Measurements from ENCODE around the gene TMEM187.

Gene TMEM187

DNA sequence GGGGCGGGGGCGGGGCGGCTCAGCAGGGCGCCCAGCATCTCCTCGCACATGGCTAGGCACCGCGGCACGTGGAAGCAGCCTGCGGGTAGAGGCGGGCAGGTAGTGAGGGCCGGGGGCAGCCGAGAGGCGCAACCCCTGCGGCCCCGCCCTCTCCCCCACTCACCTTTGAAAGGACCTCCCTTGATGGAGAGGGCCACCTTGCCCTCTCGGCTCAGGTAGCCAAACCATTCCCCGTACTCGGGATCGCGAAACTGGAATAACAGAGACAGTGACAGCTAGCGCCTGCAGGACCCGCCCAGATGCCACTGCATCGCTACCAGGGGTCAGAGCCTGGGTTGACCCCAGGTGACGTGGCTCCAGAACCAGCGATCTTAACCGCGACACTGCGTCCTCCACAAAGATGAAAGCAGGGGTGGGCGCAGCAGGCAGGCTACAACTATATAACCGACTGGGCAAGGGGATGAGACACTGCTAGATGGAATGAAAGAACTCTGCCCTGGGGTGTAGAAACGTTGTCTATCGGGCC lies 37.2 kb upstream of the TMEM187 start:
- DNase-seq = no peak

- DNase-seq = no peak
Measured at GRCh38 chrX:153937056-153937455, 35.5 kb upstream of the TMEM187 start.

GRCh38 chrX:153938226-153938786 lies 34.2 kb upstream of the TMEM187 start:
- DNase-seq = no peak

DNA sequence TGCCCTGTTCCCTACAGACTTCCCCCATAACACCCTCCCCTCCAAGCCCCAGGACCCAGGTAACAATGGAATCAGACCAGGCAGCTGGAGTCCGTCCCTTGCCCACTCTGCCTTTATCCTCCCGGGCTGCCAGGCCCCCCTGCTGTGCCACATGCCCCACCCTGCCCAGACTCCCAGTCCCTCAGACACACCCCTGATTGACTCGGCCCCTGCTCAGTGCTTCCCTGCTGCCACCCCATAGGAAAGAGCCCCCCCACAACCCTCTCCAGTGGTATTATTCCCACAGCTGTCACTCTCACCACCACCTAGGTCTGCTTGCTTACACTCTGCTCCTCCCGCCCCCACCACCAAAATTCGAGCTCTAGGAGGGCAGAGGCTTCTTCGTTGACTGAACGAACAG lies 33.0 kb upstream of the TMEM187 start:
- no peak for DNase-seq

DNA sequence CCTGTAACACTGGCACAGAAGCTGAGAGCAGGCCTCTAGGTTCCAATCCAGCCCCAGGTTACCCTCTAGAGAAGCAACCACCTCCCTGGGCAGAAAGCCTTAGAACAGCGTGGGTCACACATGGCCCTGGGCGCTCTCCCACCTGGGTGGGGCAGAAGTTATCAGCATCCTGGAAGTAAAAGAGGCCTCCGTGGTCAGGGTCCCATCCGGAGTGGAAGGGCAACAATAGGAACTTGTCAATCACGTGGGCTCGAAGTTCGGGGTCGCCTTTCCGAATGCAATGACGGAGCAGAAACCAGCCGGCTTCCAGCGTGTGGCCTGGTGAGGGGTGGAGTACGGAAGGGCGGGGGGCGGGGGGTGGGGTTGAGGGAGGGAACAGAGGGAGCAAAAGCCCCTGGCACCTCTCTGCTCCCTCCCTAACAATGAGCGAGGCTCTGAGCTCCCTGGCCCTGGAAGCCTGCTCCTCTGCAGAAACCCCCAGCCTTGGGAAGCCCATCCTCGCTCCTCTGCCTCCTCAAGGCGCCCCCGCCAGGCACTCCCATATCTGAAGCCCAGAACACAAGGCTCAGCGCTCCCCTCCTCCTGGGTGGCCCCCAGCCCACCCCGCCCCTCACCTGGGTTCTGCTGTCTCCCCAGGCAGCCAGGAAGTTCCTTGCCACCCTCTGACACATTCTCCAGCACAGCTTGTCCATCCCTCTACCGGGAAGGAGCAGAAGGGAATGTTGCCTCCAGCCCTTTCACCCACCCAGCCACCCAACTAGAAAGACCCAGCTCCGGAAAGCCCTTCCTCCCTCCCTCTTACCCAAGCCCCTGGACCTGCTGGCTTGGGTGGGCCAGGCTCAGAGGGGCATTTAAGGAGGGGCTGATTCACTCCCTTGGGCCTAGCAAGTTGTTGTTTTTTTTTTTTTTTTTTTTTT lies 31.0 kb upstream of the TMEM187 start:
- DNase-seq = no peak

DNA sequence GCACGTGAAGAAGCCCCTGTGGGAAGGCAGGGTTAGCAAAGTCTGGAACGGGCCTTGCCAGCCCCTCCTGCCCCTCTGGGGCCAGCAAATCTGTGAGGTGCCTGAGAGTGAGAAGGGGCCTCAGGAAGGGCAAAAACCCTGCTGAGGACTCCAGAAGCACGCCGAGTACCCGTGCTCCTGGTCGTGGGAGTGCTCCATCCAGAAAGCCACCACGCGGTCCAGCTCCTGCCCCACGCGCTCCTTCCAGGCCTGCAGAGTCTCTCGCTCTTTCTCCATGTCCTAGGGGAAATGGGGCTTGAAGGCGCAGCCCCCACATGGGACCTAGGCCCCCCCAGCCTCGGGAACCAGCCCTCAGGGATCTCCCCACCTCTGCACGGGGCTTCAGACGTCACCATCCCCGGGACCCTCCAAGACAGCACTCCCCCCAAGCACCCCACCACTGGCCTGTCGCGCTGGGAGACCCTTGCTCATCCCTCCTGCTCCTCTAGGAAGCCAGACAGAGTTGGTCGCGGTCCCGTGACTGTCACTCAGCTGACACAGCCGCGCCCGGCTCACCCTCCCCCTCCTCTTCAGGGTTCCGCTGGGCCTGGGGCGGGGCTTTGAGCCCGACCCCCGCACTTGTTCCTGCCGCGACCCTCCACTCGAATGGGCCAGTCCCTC lies 28.3 kb upstream of the TMEM187 start, which contains the start of gene RENBP:
Gene RENBP, minus strand, starts transcription at position 504 of the 660 bp plus-strand sequence. Its CDS starts 33 bp downstream, at position 471.
- peak; percentile 48 for DNase-seq

DNA sequence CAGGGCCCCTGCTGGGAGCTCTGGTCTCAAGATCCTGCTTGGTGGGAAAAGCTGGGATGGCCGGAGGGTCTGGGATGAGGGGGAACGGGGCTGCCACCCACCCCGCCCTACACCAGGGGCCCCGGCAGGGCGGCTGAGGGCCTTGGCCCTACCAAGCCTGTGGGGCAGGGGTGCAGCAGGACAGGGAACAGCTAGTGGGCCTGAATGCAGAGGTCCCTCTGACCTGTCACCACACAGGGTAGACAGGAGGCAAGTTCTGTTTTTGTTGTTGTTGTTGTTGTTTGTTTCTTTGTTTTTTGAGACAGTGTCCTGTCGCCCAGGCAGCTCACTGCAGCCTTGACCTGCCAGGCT lies 27.8 kb upstream of the TMEM187 start:
- no peak for DNase-seq

- no peak for DNase-seq
Measured at GRCh38 chrX:153945956-153946943, 26.3 kb upstream of the TMEM187 start.

GRCh38 chrX:153947009-153947769 lies 25.4 kb upstream of the TMEM187 start:
- peak; percentile 77 for DNase-seq

- no peak for DNase-seq
Measured at GRCh38 chrX:153948002-153948466, 24.5 kb upstream of the TMEM187 start.

- DNase-seq = no peak
Measured at GRCh38 chrX:153948847-153949805, 23.4 kb upstream of the TMEM187 start.

- DNase-seq = no peak
Measured at GRCh38 chrX:153950127-153950526, 22.4 kb upstream of the TMEM187 start.

DNA sequence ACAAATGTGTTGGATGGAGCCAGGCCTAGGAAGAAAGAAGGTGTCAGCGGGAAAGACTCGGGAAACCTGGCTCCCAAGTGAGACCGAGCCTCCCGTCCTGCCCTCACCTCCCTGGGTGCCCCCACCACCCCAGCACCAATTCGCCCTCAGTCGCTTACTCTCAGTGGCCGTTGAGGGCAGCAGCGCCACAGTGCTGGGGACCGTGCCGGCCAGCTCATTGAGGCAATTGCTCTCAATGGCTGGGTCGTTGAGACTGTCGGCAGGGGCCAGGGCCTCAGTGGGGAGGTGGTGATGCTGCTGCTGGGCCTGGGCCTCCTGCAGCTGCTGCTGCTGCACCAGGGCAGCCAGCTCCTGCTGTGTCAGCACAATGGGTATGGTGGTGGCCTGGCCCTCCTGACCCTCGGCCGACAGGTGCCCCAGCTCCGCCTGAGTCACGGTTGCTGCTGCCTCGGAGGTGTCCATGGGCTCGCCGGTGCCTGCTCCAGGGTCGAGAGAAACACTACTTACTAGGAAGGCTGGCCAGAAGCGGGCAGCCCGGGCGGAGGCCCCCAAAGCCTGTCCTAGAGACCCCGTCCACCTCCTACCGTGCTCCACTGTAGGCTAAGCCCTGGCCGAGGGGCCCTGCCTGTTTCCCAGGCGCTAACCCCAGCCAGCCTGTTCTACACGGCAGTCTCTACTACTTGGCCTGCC lies 20.7 kb upstream of the TMEM187 start:
- no peak for DNase-seq

GRCh38 chrX:153952373-153953026 lies 20.1 kb upstream of the TMEM187 start:
- DNase-seq = no peak

- DNase-seq = peak; percentile 74
Measured at GRCh38 chrX:153953342-153953830, 19.2 kb upstream of the TMEM187 start.

- DNase-seq = no peak
Measured at GRCh38 chrX:153953892-153954557, 18.5 kb upstream of the TMEM187 start.

- no peak for DNase-seq
Measured at GRCh38 chrX:153954558-153955227, 17.9 kb upstream of the TMEM187 start.

Data from activated CD4-positive, alpha-beta T cell treated with anti-CD3 and anti-CD28 coated beads, Interleukin-2, amount 50 U/mL, for 1 hour (primary cell).